Measurements from ENCODE around the gene MCTP1.
A peak's percentile ranks its signal among the peaks of the same experiment; 100 is the strongest.

MCTP1 gene

GRCh38 chr5:95283022-95283615 lies 1.8 kb downstream of the MCTP1 start:
- Histone ChIP-seq H3K4me3 (ENCODE audit: low read depth in 1 of 2, low read length in 2 of 2) (peak overlapping the region; percentile 26 to 90), H3K4me1 (ENCODE audit: control insufficient read depth in 1 of 2, insufficient read depth in 2 of 2, low read length in 2 of 2) (peaks cover 0 to 17% of the 10 kb centered on the region in 2 donors), H3K27me3 (ENCODE audit: low read depth, low read length) (peaks cover 20% of the 10 kb centered on the region), H3K36me3 (ENCODE audit: control insufficient read depth in 1 of 2, insufficient read depth in 2 of 2, low read length in 2 of 2) (no peaks in the 10 kb centered on the region), H3K9me3 (ENCODE audit: control insufficient read depth in 1 of 2, low read length in 2 of 2) (no peaks in the 10 kb centered on the region), H3K27ac (ENCODE audit: low read length) (no peak overlapping the region)

GRCh38 chr5:95281226-95281625 lies 3.7 kb downstream of the MCTP1 start:
- no peaks in the 10 kb centered on the region for H3K36me3 ChIP-seq (ENCODE audit: control insufficient read depth in 1 of 2, insufficient read depth in 2 of 2, low read length in 2 of 2)
- H3K9me3 ChIP-seq (ENCODE audit: control insufficient read depth in 1 of 2, low read length in 2 of 2) = no peaks in the 10 kb centered on the region
- no peak overlapping the region for H3K4me3 ChIP-seq (ENCODE audit: low read depth in 1 of 2, low read length in 2 of 2)
- peaks cover 20% of the 10 kb centered on the region for H3K27me3 ChIP-seq (ENCODE audit: low read depth, low read length)
- H3K4me1 ChIP-seq (ENCODE audit: control insufficient read depth in 1 of 2, insufficient read depth in 2 of 2, low read length in 2 of 2) = peaks cover 0 to 17% of the 10 kb centered on the region in 2 donors
- no peak overlapping the region for H3K27ac ChIP-seq (ENCODE audit: low read length)

GRCh38 chr5:95280401-95281095 lies 4.3 kb downstream of the MCTP1 start:
- H3K9me3 ChIP-seq (ENCODE audit: control insufficient read depth in 1 of 2, low read length in 2 of 2) = no peaks in the 10 kb centered on the region
- peaks cover 16% of the 10 kb centered on the region for H3K27me3 ChIP-seq (ENCODE audit: low read depth, low read length)
- H3K36me3 ChIP-seq (ENCODE audit: control insufficient read depth in 1 of 2, insufficient read depth in 2 of 2, low read length in 2 of 2) = no peaks in the 10 kb centered on the region
- H3K4me3 ChIP-seq (ENCODE audit: low read depth in 1 of 2, low read length in 2 of 2) = no peak overlapping the region
- H3K27ac ChIP-seq (ENCODE audit: low read length) = no peak overlapping the region
- H3K4me1 ChIP-seq (ENCODE audit: control insufficient read depth in 1 of 2, insufficient read depth in 2 of 2, low read length in 2 of 2) = peaks cover 0 to 17% of the 10 kb centered on the region in 2 donors

- Histone ChIP-seq H3K4me3 (ENCODE audit: low read depth in 1 of 2, low read length in 2 of 2) (no peak overlapping the region), H3K4me1 (ENCODE audit: control insufficient read depth in 1 of 2, insufficient read depth in 2 of 2, low read length in 2 of 2) (no peaks in the 10 kb centered on the region), H3K9me3 (ENCODE audit: control insufficient read depth in 1 of 2, low read length in 2 of 2) (no peaks in the 10 kb centered on the region), H3K36me3 (ENCODE audit: control insufficient read depth in 1 of 2, insufficient read depth in 2 of 2, low read length in 2 of 2) (no peaks in the 10 kb centered on the region), H3K27me3 (ENCODE audit: low read depth, low read length) (no peaks in the 10 kb centered on the region), H3K27ac (ENCODE audit: low read length) (no peak overlapping the region)
These were observed 10.9 kb downstream of the MCTP1 start for GRCh38 chr5:95274011-95274410.

- Histone ChIP-seq H3K27ac (ENCODE audit: low read length) (no peak overlapping the region), H3K4me3 (ENCODE audit: low read depth in 1 of 2, low read length in 2 of 2) (no peak overlapping the region), H3K36me3 (ENCODE audit: control insufficient read depth in 1 of 2, insufficient read depth in 2 of 2, low read length in 2 of 2) (no peaks in the 10 kb centered on the region)
These were observed 12.5 kb downstream of the MCTP1 start for GRCh38 chr5:95272316-95272929.

GRCh38 chr5:95262933-95263660 lies 21.8 kb downstream of the MCTP1 start:
- Histone ChIP-seq H3K27ac (ENCODE audit: low read length) (no peak overlapping the region), H3K27me3 (ENCODE audit: low read depth, low read length) (no peaks in the 10 kb centered on the region), H3K4me3 (ENCODE audit: low read depth in 1 of 2, low read length in 2 of 2) (no peak overlapping the region), H3K36me3 (ENCODE audit: control insufficient read depth in 1 of 2, insufficient read depth in 2 of 2, low read length in 2 of 2) (no peaks in the 10 kb centered on the region), H3K4me1 (ENCODE audit: control insufficient read depth in 1 of 2, insufficient read depth in 2 of 2, low read length in 2 of 2) (no peaks in the 10 kb centered on the region), H3K9me3 (ENCODE audit: control insufficient read depth in 1 of 2, low read length in 2 of 2) (no peaks in the 10 kb centered on the region)

More at GRCh38 chr5:95272316-95272929, 12.5 kb downstream of the MCTP1 start:
- Histone ChIP-seq H3K9me3 (ENCODE audit: control insufficient read depth in 1 of 2, low read length in 2 of 2) (no peaks in the 10 kb centered on the region), H3K4me1 (ENCODE audit: control insufficient read depth in 1 of 2, insufficient read depth in 2 of 2, low read length in 2 of 2) (no peaks in the 10 kb centered on the region), H3K27me3 (ENCODE audit: low read depth, low read length) (no peaks in the 10 kb centered on the region)

- Histone ChIP-seq H3K36me3 (ENCODE audit: control insufficient read depth in 1 of 2, insufficient read depth in 2 of 2, low read length in 2 of 2) (no peaks in the 10 kb centered on the region), H3K27me3 (ENCODE audit: low read depth, low read length) (no peaks in the 10 kb centered on the region), H3K4me3 (ENCODE audit: low read depth in 1 of 2, low read length in 2 of 2) (no peak overlapping the region), H3K4me1 (ENCODE audit: control insufficient read depth in 1 of 2, insufficient read depth in 2 of 2, low read length in 2 of 2) (no peaks in the 10 kb centered on the region), H3K9me3 (ENCODE audit: control insufficient read depth in 1 of 2, low read length in 2 of 2) (no peaks in the 10 kb centered on the region), H3K27ac (ENCODE audit: low read length) (no peak overlapping the region)
These were observed 23.3 kb downstream of the MCTP1 start for GRCh38 chr5:95261437-95262175.

- no peak overlapping the region for H3K27ac ChIP-seq (ENCODE audit: low read length)
- no peaks in the 10 kb centered on the region for H3K9me3 ChIP-seq (ENCODE audit: control insufficient read depth in 1 of 2, low read length in 2 of 2)
These were observed 27.9 kb downstream of the MCTP1 start for GRCh38 chr5:95256991-95257390.

GRCh38 chr5:95256446-95256845 lies 28.4 kb downstream of the MCTP1 start:
- H3K27me3 ChIP-seq (ENCODE audit: low read depth, low read length) = no peaks in the 10 kb centered on the region
- H3K36me3 ChIP-seq (ENCODE audit: control insufficient read depth in 1 of 2, insufficient read depth in 2 of 2, low read length in 2 of 2) = no peaks in the 10 kb centered on the region
- no peak overlapping the region for H3K27ac ChIP-seq (ENCODE audit: low read length)
- no peaks in the 10 kb centered on the region for H3K4me1 ChIP-seq (ENCODE audit: control insufficient read depth in 1 of 2, insufficient read depth in 2 of 2, low read length in 2 of 2)
- no peaks in the 10 kb centered on the region for H3K9me3 ChIP-seq (ENCODE audit: control insufficient read depth in 1 of 2, low read length in 2 of 2)
- H3K4me3 ChIP-seq (ENCODE audit: low read depth in 1 of 2, low read length in 2 of 2) = no peak overlapping the region

More at GRCh38 chr5:95256991-95257390, 27.9 kb downstream of the MCTP1 start:
- no peak overlapping the region for H3K4me3 ChIP-seq (ENCODE audit: low read depth in 1 of 2, low read length in 2 of 2)
- no peaks in the 10 kb centered on the region for H3K27me3 ChIP-seq (ENCODE audit: low read depth, low read length)
- H3K36me3 ChIP-seq (ENCODE audit: control insufficient read depth in 1 of 2, insufficient read depth in 2 of 2, low read length in 2 of 2) = no peaks in the 10 kb centered on the region
- no peaks in the 10 kb centered on the region for H3K4me1 ChIP-seq (ENCODE audit: control insufficient read depth in 1 of 2, insufficient read depth in 2 of 2, low read length in 2 of 2)

- no peaks in the 10 kb centered on the region for H3K4me1 ChIP-seq (ENCODE audit: control insufficient read depth in 1 of 2, insufficient read depth in 2 of 2, low read length in 2 of 2)
- H3K4me3 ChIP-seq (ENCODE audit: low read depth in 1 of 2, low read length in 2 of 2) = no peak overlapping the region
- H3K36me3 ChIP-seq (ENCODE audit: control insufficient read depth in 1 of 2, insufficient read depth in 2 of 2, low read length in 2 of 2) = no peaks in the 10 kb centered on the region
- no peak overlapping the region for H3K27ac ChIP-seq (ENCODE audit: low read length)
- H3K9me3 ChIP-seq (ENCODE audit: control insufficient read depth in 1 of 2, low read length in 2 of 2) = no peaks in the 10 kb centered on the region
- no peaks in the 10 kb centered on the region for H3K27me3 ChIP-seq (ENCODE audit: low read depth, low read length)
These were observed 32.1 kb downstream of the MCTP1 start for GRCh38 chr5:95252801-95253200.

GRCh38 chr5:95251185-95251584 lies 33.7 kb downstream of the MCTP1 start:
- Histone ChIP-seq H3K27me3 (ENCODE audit: low read depth, low read length) (no peaks in the 10 kb centered on the region), H3K27ac (ENCODE audit: low read length) (no peak overlapping the region), H3K4me3 (ENCODE audit: low read depth in 1 of 2, low read length in 2 of 2) (no peak overlapping the region), H3K36me3 (ENCODE audit: control insufficient read depth in 1 of 2, insufficient read depth in 2 of 2, low read length in 2 of 2) (no peaks in the 10 kb centered on the region), H3K4me1 (ENCODE audit: control insufficient read depth in 1 of 2, insufficient read depth in 2 of 2, low read length in 2 of 2) (no peaks in the 10 kb centered on the region), H3K9me3 (ENCODE audit: control insufficient read depth in 1 of 2, low read length in 2 of 2) (no peaks in the 10 kb centered on the region)

Data from muscle layer of duodenum (tissue), 2 donors.